Mesendoderm (in vitro differentiated cells): Measurements from ENCODE around the gene EVC2.

Experiments used
- DNase-seq: peaks from one replicate; pipeline ENCODE4 v3.0.0; 2013
- H2AK5ac ChIP-seq: 2 replicates; pipeline ENCODE4 v1.6.1; 2013; ENCODE audit warnings: low read length, inconsistent platforms
- H2BK120ac ChIP-seq: 2 replicates; pipeline ENCODE4 v1.6.1; 2013; ENCODE audit warnings: low read depth, mild to moderate bottlenecking, low read length, moderate library complexity, mixed read lengths
- H2BK15ac ChIP-seq: replicated peaks from 2 replicates; pipeline ENCODE4 v1.6.1; 2013; ENCODE audit warnings: low read depth, mild to moderate bottlenecking, moderate library complexity
- H2BK5ac ChIP-seq: 2 replicates; pipeline ENCODE4 v1.6.1; 2013; ENCODE audit warnings: low read length, inconsistent platforms
- H3K18ac ChIP-seq: 2 replicates; pipeline ENCODE4 v1.6.1; 2013; ENCODE audit warnings: mild to moderate bottlenecking, low read length, mixed read lengths
- H3K23ac ChIP-seq: one replicate; pipeline ENCODE4 v1.6.1; 2013; ENCODE audit warnings: low read length
- H3K27ac ChIP-seq: 2 replicates; pipeline ENCODE4 v1.5.1; 2013; ENCODE audit warnings: low read depth, mild to moderate bottlenecking, inconsistent platforms, low read length, moderate library complexity
- H3K27me3 ChIP-seq: 2 replicates; pipeline ENCODE4 v1.6.1; 2013; ENCODE audit warnings: low read length, control low read depth, mild to moderate bottlenecking, inconsistent platforms; ENCODE audit not compliant: insufficient read depth, poor library complexity
- H3K36me3 ChIP-seq: 2 replicates; pipeline ENCODE4 v1.6.1; 2013; ENCODE audit warnings: low read length, inconsistent platforms; ENCODE audit not compliant: control insufficient read depth, insufficient read depth
- H3K4ac ChIP-seq: one replicate; pipeline ENCODE4 v1.6.1; 2013; ENCODE audit warnings: low read depth, mild to moderate bottlenecking, low read length, moderate library complexity
- H3K4me1 ChIP-seq: 2 replicates; pipeline ENCODE4 v1.6.1; 2013; ENCODE audit warnings: low read depth, low read length, inconsistent platforms; ENCODE audit not compliant: control insufficient read depth
- H3K4me2 ChIP-seq: 2 replicates; pipeline ENCODE4 v1.6.1; 2013; ENCODE audit warnings: low read length
- H3K4me3 ChIP-seq: 2 replicates; pipeline ENCODE4 v1.5.1; 2013; ENCODE audit warnings: mild to moderate bottlenecking, low read length
- H3K56ac ChIP-seq: one replicate; pipeline ENCODE4 v1.6.1; 2013; ENCODE audit warnings: low read length
- H3K79me1 ChIP-seq: 2 replicates; pipeline ENCODE4 v1.6.1; 2013; ENCODE audit warnings: low read length, inconsistent platforms
- H3K79me2 ChIP-seq: 2 replicates; pipeline ENCODE4 v1.6.1; 2013; ENCODE audit warnings: mild to moderate bottlenecking, low read length; ENCODE audit not compliant: control insufficient read depth, insufficient read depth
- H3K9ac ChIP-seq: 2 replicates; pipeline ENCODE4 v1.6.1; 2013; ENCODE audit warnings: low read length, inconsistent platforms
- H4K5ac ChIP-seq: one replicate; pipeline ENCODE4 v1.6.1; 2013; ENCODE audit warnings: low read length
- H4K8ac ChIP-seq: one replicate; pipeline ENCODE4 v1.6.1; 2013; ENCODE audit warnings: low read depth, mild to moderate bottlenecking, control low read depth, low read length, moderate library complexity
- WGBS: extraction: QIAGEN DNeasy Blood & Tissue Kit; methylation state at CpG from one replicate; pipeline ENCODE4 v1.1.7; 2013; ENCODE audit warnings: low lambda C conversion rate, missing lambda C conversion rate; ENCODE audit not compliant: insufficient coverage; ENCODE audit errors: extremely low coverage; 5-methylcytosine and 5-hydroxymethylcytosine counted together

The EVC2 gene

DNA sequence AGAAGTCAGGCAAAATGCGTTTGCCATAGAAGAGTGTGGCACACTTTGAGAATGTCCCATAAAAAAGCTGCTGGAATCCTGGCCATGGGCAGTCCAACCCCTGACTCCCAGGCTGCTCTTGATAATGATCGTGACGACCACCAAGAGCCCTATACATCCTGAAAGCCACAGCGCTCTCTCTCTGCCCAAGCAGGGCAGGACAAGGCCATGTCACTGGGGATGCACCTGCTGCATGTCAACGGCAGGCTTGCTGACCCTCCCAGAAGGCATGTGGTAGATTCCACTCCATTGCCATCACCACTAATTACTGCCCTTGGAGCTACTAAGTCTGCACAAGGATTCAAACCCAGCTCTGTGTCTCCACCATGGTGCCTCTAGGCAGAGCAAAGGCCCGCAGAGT lies 144.5 kb downstream of the EVC2 start:
- Histone ChIP-seq H3K4me3 (no peak overlapping the region), H3K36me3 (no peaks in the 10 kb centered on the region), H3K9ac (no peak overlapping the region), H3K56ac (no peak overlapping the region), H2AK5ac (no peak overlapping the region), H3K27ac (no peak overlapping the region), H3K79me1 (no peaks in the 10 kb centered on the region), H3K4ac (no peak overlapping the region), H3K23ac (no peak overlapping the region), H3K4me2 (no peak overlapping the region), H4K8ac (no peak overlapping the region), H4K5ac (no peak overlapping the region), H3K27me3 (no peaks in the 10 kb centered on the region), H2BK120ac (no peak overlapping the region), H2BK5ac (no peak overlapping the region), H3K4me1 (no peaks in the 10 kb centered on the region), H3K79me2 (no peaks in the 10 kb centered on the region), H3K18ac (no peak overlapping the region), H2BK15ac (no peak overlapping the region)
- DNase-seq, result no peak
- WGBS, result no CpG with 5 or more reads among the region's 6 CpGs

DNA sequence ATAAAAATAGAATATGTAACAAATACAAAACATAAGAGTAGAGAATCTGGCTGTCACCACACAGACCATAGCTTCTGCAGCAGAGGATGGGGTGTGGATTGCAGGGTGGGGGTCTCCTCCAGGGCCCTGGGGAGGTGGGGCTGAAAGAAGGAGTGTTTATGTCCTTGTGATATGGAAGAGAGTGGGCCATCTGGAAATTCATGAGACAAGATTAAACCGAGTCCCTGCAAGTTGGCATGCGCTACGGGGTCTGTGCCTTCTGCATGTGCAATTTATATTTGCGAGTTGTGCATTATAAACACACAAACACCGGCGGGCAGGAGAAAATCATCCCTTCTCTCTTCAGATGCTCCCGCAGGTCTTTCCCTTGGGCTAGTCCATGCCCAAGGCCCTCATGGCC lies 145.9 kb downstream of the EVC2 start:
- H2AK5ac ChIP-seq, result no peak overlapping the region
- no peak overlapping the region for H2BK15ac ChIP-seq
- no peak for DNase-seq
- no CpG with 5 or more reads among the region's 7 CpGs for WGBS
- no peak overlapping the region for H2BK5ac ChIP-seq
- H3K27ac ChIP-seq, result no peak overlapping the region
- H3K56ac ChIP-seq, result no peak overlapping the region
- H3K36me3 ChIP-seq, result no peaks in the 10 kb centered on the region
- H2BK120ac ChIP-seq, result no peak overlapping the region
- no peaks in the 10 kb centered on the region for H3K79me2 ChIP-seq
- H4K8ac ChIP-seq, result no peak overlapping the region
- no peak overlapping the region for H3K9ac ChIP-seq
- no peak overlapping the region for H4K5ac ChIP-seq
- H3K4me1 ChIP-seq, result no peaks in the 10 kb centered on the region
- H3K23ac ChIP-seq, result no peak overlapping the region
- no peak overlapping the region for H3K18ac ChIP-seq
- H3K4ac ChIP-seq, result no peak overlapping the region
- H3K79me1 ChIP-seq, result no peaks in the 10 kb centered on the region
- H3K4me3 ChIP-seq, result no peak overlapping the region
- H3K27me3 ChIP-seq, result no peaks in the 10 kb centered on the region
- no peak overlapping the region for H3K4me2 ChIP-seq

DNA sequence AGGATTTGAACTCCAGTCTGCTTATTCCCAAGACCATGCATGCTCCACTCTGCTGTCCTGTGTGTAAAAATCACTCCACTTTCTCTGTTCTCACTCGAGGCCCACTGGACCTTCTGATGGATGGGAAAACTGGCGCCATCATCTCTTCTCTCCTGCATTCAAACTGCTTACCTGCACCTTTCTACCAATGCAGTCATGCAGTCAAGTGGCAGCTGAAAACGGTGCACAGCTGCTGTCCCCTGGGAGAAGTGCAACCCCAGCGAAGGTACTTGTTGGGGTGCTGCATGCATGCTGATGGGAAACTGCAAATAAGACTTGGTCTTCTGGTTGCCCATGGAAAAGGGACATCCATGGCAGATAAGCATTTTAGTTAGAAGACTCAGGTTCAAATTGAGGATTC lies 147.1 kb downstream of the EVC2 start:
- H3K4me3 ChIP-seq, result no peak overlapping the region
- no peak overlapping the region for H2BK120ac ChIP-seq
- H3K79me2 ChIP-seq, result no peaks in the 10 kb centered on the region
- no peak overlapping the region for H3K18ac ChIP-seq
- no peak overlapping the region for H4K5ac ChIP-seq
- no peak overlapping the region for H2BK5ac ChIP-seq
- no peak overlapping the region for H3K23ac ChIP-seq
- H2AK5ac ChIP-seq, result no peak overlapping the region
- no peak overlapping the region for H2BK15ac ChIP-seq
- no peak overlapping the region for H3K9ac ChIP-seq
- no peaks in the 10 kb centered on the region for H3K36me3 ChIP-seq
- no peak overlapping the region for H3K27ac ChIP-seq
- no peaks in the 10 kb centered on the region for H3K4me1 ChIP-seq
- H3K27me3 ChIP-seq, result no peaks in the 10 kb centered on the region
- no CpG with 5 or more reads among the region's 4 CpGs for WGBS
- H4K8ac ChIP-seq, result no peak overlapping the region
- H3K4ac ChIP-seq, result no peak overlapping the region
- no peak overlapping the region for H3K56ac ChIP-seq
- no peak overlapping the region for H3K4me2 ChIP-seq
- H3K79me1 ChIP-seq, result no peaks in the 10 kb centered on the region
- no peak for DNase-seq

DNA sequence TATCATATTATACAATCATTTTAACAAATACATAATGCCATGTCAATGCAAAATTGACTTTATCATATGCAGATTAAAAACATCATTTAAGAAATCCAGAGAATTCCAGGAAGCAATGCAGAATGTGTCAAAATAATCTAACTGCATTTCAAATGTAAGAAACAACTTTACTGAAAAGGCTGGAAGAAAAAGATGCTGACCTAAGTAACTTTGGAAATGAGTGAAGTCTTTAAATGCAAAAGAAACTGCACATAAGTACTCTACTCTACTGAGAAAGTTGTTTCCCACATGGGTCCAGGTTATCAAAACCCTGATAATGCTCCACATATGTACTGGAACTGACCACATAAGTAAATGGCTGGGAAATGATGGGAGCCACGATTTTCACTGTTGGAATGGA lies 149.9 kb downstream of the EVC2 start:
- Histone ChIP-seq H3K4me2 (no peak overlapping the region), H4K8ac (no peak overlapping the region), H2AK5ac (no peak overlapping the region), H3K4me3 (no peak overlapping the region), H3K18ac (no peak overlapping the region), H3K27ac (no peak overlapping the region), H3K79me2 (no peaks in the 10 kb centered on the region), H3K79me1 (no peaks in the 10 kb centered on the region), H3K9ac (no peak overlapping the region), H2BK15ac (no peak overlapping the region), H3K23ac (no peak overlapping the region), H4K5ac (no peak overlapping the region), H3K4me1 (no peaks in the 10 kb centered on the region), H2BK5ac (no peak overlapping the region), H3K56ac (no peak overlapping the region), H3K4ac (no peak overlapping the region), H2BK120ac (no peak overlapping the region), H3K36me3 (no peaks in the 10 kb centered on the region), H3K27me3 (no peaks in the 10 kb centered on the region)
- DNase-seq, result no peak
- no CpG with 5 or more reads among the region's 1 CpG for WGBS

DNA sequence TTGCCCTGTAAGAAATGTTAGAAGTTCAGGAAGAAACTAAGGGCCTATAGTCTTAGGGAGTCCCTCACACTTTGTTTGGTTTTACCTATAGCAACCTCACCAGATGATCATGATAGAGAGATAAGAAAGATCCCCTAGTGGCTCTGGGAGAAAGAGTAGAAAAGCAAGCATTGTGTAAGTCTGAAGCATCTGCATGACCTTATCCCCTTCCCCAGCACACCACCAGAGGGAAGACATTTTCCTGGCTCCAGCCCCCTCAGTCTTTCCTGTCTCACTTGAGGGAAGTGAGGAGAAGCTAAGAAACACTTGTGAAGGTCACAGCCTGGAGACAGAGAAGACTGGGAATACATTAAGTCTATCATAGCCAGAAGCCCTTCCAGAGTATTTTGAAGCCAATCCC lies 154.0 kb downstream of the EVC2 start:
- Histone ChIP-seq H3K9ac (no peak overlapping the region), H3K27me3 (no peaks in the 10 kb centered on the region), H2AK5ac (no peak overlapping the region), H3K18ac (no peak overlapping the region), H4K8ac (no peak overlapping the region), H3K4me2 (no peak overlapping the region), H3K27ac (no peak overlapping the region), H3K23ac (no peak overlapping the region), H3K79me1 (no peaks in the 10 kb centered on the region), H2BK5ac (no peak overlapping the region), H3K4me1 (no peaks in the 10 kb centered on the region), H2BK15ac (no peak overlapping the region), H3K36me3 (no peaks in the 10 kb centered on the region), H3K4me3 (no peak overlapping the region), H4K5ac (no peak overlapping the region), H3K56ac (no peak overlapping the region), H3K79me2 (no peaks in the 10 kb centered on the region), H2BK120ac (no peak overlapping the region), H3K4ac (no peak overlapping the region)
- peak; percentile 87 for DNase-seq

DNA sequence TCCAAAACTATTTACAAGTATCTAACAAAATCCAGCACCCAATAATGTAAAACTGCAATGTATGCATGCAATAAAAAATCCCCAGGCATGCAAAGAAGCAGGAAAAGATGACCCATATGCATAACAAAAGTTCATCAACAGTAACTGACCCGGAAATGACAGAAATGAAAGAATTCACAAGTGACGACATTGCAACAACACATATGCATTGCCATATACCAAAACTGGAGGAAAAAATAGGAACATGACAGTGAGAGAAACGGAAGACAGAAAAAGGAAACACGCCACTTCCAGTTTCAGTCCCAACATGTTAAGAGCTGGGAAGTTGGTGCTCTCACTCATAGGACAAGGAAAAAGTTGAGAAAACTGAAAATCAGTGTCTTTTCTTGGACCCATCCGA lies 154.6 kb downstream of the EVC2 start:
- no peak overlapping the region for H2BK120ac ChIP-seq
- no peak overlapping the region for H3K27ac ChIP-seq
- no peak overlapping the region for H3K9ac ChIP-seq
- no peak for DNase-seq
- H4K5ac ChIP-seq, result no peak overlapping the region
- H3K4me3 ChIP-seq, result no peak overlapping the region
- no peak overlapping the region for H2BK5ac ChIP-seq
- H3K4me1 ChIP-seq, result no peaks in the 10 kb centered on the region
- H3K4me2 ChIP-seq, result no peak overlapping the region
- H2BK15ac ChIP-seq, result no peak overlapping the region
- WGBS, result no CpG with 5 or more reads among the region's 5 CpGs
- H3K79me2 ChIP-seq, result no peaks in the 10 kb centered on the region
- H3K4ac ChIP-seq, result no peak overlapping the region
- no peaks in the 10 kb centered on the region for H3K36me3 ChIP-seq
- H3K56ac ChIP-seq, result no peak overlapping the region
- H2AK5ac ChIP-seq, result no peak overlapping the region
- no peak overlapping the region for H4K8ac ChIP-seq
- H3K23ac ChIP-seq, result no peak overlapping the region
- H3K18ac ChIP-seq, result no peak overlapping the region
- no peaks in the 10 kb centered on the region for H3K27me3 ChIP-seq
- H3K79me1 ChIP-seq, result no peaks in the 10 kb centered on the region
